IPS-18c (cell line): Measurements from ENCODE around the gene LRBA.
"Not testable (repeated sequence)": the region's sequence is repeated elsewhere in the genome, so short reads cannot be mapped to it uniquely, and the experiment has no call there.

Experiments used
- H3K4me3 ChIP-seq: 2 replicates; pipeline ENCODE4 v1.7.0; 2013; ENCODE audit warnings: low read depth, mild to moderate bottlenecking, low read length, moderate library complexity; ENCODE audit not compliant: insufficient read depth
- H3K9me3 ChIP-seq: one replicate; pipeline ENCODE4 v1.6.1; 2013; ENCODE audit warnings: mild to moderate bottlenecking, low read length, moderate library complexity; ENCODE audit not compliant: control insufficient read depth, insufficient read depth

Gene LRBA

DNA sequence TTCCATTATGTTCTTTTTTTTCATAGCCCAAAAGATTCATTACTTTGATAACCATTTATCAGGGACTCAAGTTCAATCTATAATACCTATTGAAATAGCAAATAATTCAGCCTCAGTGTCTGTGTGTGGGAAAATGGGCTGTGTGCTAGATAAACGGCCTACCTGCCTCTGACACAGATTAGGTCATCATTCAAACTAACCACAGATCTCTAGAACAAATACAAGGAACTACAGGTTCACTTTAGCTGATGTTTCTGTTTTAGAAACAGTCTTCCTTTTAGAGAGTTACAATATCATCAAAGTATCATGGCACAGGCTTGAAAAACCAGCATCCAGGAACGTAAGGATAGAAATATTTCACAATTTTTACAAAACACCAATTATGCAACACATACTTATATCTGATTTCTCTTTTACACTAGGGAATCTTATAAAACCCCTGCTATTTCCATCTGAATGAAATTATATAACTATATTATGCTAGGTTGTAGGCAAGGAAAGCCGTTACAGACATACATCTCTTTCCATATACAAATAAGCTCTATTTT lies 489.7 kb downstream of the LRBA start:
- Histone ChIP-seq H3K4me3 (no peak overlapping the region), H3K9me3 (no peaks in the 10 kb centered on the region)

- Histone ChIP-seq H3K9me3 (no peaks in the 10 kb centered on the region), H3K4me3 (no peak overlapping the region)
Measured at GRCh38 chr4:150518559-150518958, 496.5 kb downstream of the LRBA start.

DNA sequence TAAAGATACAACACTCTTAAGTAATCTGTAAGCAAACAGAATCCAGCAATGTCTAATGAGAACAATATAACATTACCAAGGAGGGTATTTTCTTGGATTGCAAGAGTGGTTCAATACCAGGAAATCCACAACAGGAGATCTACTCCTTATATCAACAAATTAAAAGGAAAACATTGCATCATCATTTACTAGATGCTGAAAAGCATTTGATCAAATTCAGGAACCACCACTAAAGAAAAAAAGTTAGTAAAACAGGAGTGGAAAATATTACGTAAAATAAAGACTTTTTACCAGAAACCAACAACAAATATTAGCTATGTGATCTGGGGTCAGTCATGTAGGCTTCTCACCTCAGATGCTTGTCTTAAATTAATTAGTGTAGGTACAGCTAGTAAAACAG lies 499.9 kb downstream of the LRBA start:
- no peak overlapping the region for H3K4me3 ChIP-seq
- no peaks in the 10 kb centered on the region for H3K9me3 ChIP-seq

DNA sequence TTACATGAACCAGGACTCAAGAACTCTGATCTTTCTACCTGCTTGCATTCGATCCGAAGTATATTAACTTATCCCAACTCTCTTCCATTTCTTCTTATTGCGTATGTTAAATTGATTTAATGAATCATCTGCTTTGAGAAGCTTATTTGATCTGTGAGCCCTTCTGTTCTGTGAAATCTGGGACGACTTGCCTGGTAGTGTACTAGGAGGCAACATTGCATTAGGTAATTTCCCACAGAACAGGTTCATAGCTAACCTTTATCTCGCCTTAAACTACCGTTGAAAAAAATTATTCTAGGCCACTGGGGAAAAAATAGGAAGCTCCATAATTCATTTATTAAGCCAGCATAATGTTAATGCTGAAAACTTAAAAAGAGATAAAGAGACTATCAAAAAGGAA lies 500.4 kb downstream of the LRBA start:
- H3K4me3 ChIP-seq = no peak overlapping the region
- H3K9me3 ChIP-seq = no peaks in the 10 kb centered on the region

- Histone ChIP-seq H3K4me3 (no peak overlapping the region), H3K9me3 (no peaks in the 10 kb centered on the region)
Measured at GRCh38 chr4:150510176-150510865, 504.8 kb downstream of the LRBA start.

GRCh38 chr4:150507656-150508055 lies 507.4 kb downstream of the LRBA start:
- H3K9me3 ChIP-seq, H3K4me3 ChIP-seq: not testable (repeated sequence)

GRCh38 chr4:150501983-150502382 lies 513.1 kb downstream of the LRBA start:
- Histone ChIP-seq H3K4me3 (no peak overlapping the region), H3K9me3 (no peaks in the 10 kb centered on the region)

DNA sequence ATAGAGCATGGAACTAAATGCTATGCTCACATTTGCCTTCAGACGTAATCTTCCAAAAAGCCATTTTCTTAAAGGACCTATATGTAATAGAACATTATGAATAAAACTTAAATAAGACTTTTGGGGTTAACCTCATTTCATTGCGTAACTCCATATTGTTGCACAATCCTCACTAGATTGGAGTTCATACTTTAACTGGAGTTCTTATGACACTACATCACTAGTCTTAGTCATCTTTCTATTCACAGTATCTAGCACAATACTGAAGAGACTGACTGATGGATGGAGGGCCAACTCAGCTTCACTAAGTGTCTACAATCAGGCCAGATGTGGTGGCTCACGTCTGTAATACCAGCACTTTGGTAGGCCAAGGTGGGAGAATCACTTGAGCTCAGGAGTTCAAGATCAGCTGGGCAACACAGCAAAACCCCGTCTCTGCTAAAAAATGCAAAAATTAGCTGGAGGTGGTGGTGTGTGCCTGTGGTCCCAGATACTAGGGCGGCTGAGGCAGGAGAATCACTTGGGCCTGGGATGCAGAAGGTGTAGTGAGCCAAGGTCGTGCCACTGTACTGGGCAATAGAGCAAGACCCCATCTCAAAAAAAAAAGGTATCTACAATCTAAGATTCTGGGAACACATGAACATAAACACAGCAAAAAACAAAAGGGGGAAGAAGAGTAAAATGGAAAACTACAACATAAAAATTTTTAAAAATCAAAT lies 513.9 kb downstream of the LRBA start:
- H3K4me3 ChIP-seq = no peak overlapping the region

GRCh38 chr4:150497612-150498011 lies 517.5 kb downstream of the LRBA start:
- Histone ChIP-seq H3K4me3 (no peak overlapping the region), H3K9me3 (no peaks in the 10 kb centered on the region)

More for the DNA sequence above, 513.9 kb downstream of the LRBA start:
- no peaks in the 10 kb centered on the region for H3K9me3 ChIP-seq

DNA sequence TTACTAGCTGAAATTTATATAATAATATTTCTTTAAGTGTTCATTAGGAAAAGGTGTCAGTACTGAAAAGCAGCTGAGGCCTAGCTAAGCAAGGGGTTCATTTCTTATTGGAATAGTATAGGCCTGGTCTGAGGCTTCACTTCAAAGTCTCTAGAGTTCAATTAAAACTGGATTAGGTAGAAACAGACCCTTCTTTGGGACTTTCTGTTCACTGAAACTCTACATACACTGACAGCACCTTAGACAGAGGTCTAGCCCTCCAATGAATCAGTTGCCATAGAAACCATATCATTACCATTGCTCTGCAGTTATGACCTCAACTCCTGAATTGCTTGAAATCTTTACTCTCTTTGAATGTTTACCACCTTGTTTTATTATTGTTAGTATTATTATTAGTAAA lies 519.5 kb downstream of the LRBA start:
- Histone ChIP-seq H3K4me3 (no peak overlapping the region), H3K9me3 (no peaks in the 10 kb centered on the region)

DNA sequence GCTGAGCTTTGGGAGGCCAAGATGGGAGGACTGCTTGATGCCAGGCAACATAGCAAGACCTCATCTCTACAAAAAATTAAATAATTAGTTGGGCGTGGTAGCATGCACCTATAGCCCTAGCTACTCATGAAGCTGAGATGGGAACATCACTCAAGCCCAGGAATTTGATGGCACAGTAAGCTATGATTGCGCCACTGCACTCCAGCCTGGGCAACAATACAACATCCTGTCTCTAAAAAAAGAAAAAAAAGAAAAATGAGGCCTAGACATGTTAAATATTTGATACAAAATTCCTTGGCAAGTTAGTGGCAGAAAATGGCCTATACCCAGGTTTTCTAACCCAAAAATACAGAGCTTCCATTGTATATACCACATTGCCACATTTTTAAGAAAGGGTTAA lies 521.2 kb downstream of the LRBA start:
- Histone ChIP-seq H3K9me3 (no peaks in the 10 kb centered on the region), H3K4me3 (no peak overlapping the region)

DNA sequence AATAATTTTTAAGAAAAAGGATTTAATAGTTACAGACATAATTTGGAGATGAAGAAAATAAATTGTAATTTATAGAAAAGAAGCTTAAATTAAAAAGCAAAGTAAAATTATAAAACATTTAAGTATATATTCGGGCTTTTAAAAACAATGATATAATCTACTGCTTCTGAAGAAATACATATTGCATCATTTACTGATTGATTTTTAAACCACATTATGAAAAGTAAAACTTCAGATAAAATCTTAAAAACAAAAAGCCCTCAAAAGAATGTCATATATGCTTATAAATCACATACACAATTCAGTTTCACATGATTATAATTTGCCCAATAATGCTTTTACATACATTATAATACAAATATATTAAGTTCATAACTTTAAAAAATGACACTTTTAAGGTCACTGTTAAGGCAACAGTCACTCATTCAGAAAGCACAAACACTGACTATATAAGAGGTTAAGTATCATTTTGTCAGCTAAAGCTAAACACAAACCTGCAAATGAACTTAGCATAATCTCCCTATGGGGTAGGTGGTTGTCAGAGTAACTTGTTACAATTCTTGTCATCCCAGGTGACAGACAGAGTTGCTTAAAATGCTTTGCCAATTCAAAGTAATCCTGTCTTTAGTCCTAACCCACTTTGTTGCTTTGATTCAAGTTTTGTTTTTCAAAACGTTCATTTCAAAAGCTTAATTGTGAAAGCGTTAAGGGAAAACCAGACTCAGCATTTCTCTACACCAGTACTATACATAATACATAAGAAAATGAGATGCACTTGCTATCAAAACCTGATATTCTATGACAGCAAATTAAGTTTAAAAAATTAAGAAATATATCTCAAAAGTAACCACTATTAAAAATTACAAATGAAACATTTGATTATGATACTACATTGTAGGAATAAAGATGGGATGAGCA lies 523.7 kb downstream of the LRBA start:
- Histone ChIP-seq H3K4me3 (no peak overlapping the region), H3K9me3 (no peaks in the 10 kb centered on the region)

DNA sequence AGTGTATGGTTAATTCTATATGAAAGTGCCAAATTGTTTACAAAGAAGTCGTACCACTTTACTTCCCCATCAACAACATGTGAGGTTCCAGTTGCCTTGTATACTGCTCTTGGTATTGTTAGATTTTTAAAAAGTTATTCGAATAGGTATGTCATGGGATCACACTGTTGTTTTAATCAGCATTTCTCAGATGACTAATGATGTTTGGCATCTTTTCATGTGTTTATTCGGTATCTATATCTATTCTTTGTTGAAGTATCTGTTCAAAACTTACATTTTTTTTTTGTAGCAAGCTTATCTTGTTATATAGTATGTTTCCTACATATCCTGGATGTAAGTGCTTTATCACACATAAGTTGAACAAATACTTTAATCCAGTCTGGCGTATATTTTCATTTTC lies 532.5 kb downstream of the LRBA start:
- Histone ChIP-seq H3K9me3 (no peaks in the 10 kb centered on the region), H3K4me3 (no peak overlapping the region)

GRCh38 chr4:150479657-150480056 lies 535.4 kb downstream of the LRBA start:
- H3K4me3 ChIP-seq = no peak overlapping the region
- H3K9me3 ChIP-seq = no peaks in the 10 kb centered on the region

DNA sequence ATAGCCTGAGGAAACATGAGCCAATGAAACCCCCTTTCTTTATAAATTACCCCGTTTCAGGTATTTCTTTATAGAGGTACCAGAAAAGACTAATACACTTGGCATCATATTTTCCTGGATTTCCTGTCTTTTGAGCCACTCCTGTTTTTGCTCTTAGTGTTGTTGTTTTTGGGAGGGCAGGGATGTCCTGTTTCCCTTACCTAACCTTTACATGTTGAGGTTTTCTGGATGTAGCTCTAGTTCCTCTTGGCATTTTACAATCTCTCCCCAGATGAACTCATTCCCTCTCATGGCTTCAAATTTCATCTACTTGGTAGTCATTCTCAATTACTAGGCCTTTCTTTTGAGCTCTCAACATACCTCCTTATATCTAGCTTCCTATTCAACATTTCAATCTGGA lies 537.2 kb downstream of the LRBA start:
- no peak overlapping the region for H3K4me3 ChIP-seq

DNA sequence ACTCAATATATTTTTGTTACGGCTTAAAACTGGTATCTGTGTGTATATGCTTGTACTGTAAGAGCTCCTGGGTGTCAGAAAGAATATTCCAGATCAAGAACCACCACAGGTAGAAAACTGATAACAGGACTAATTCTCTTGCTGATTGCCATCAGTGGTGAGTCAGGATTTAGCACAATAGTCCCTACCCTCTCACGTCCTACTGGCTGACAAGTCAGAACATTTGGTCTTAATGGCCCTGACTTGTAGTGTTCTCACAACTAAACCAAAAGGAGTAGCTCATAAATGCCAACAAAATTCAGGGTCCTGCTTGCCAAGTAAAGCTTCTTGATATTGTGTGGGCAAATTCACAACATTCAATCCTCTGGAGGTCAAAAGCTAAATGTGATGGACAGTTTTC lies 538.3 kb downstream of the LRBA start:
- Histone ChIP-seq H3K9me3 (no peaks in the 10 kb centered on the region), H3K4me3 (no peak overlapping the region)

More for the DNA sequence above, 537.2 kb downstream of the LRBA start:
- H3K9me3 ChIP-seq = no peaks in the 10 kb centered on the region

DNA sequence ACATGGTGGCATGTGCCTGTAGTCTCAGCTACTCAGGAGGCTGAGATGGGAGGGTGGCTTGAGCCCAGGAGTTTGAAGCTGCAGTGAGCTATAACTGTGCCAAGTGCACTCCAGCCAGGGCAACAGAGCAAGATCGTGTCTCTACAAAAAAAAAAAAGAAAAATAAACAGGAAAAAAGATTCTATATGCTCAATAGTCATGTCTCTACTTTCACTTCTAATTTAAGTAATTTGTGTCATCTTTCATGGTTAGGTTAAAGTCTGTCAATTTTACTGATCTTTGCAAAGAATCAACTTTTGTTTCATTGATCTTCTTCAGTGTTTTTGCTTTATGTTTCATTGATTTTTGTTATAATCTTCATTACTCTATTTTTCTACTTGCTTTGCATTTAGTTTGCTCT lies 539.3 kb downstream of the LRBA start:
- Histone ChIP-seq H3K4me3 (no peak overlapping the region), H3K9me3 (no peaks in the 10 kb centered on the region)
